GM19467 (cell line): ENCODE data around the gene GMCL1.
A peak's percentile ranks its signal among the peaks of the same experiment; 100 is the strongest.
"Not testable (repeated sequence)": the region's sequence is repeated elsewhere in the genome, so short reads cannot be mapped to it uniquely, and the experiment has no call there.

Experiments used
- ATAC-seq: cut with Tn5 transposase; IDR thresholded peaks from one replicate; pipeline ENCODE4 v1.9.1; 2021; ENCODE audit warnings: mild to moderate bottlenecking, moderate library complexity; ENCODE audit not compliant: unreplicated experiment

Gene GMCL1

GRCh38 chr2:69805887-69806286 lies 23.6 kb upstream of the GMCL1 start:
- no peak for ATAC-seq

DNA sequence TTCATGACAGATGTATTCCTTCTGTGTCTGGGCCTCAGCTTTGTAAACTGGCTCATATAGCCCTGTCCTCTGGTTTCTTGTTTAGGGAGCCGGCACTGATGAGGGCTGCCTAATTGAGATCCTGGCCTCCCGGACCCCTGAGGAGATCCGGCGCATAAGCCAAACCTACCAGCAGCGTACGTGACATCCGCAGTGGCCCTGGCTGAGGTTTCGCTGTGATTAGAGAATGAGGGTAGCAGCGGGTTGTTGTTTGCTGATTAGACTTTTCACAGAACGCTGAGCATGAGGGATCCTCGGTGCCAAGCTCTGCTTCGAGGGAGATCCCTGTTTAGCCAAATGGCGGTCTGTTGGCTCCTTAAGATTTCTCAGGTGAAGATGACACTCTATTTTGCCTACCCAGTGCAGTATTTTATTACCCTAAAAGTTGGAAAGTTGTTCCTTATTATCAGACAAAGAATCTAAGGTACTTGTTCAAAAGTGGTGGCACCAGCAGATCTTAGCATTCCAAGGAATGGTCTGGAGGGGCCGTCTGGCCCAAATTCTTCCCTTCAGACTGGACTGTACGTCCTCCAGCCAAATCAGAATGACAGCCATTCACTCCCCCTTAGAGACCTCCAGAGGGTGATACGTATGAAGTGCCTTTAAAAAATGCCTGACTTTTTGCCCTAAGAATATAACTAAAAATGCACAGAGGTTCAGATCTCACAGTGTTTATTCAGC lies 21.5 kb upstream of the GMCL1 start:
- ATAC-seq, result no peak

DNA sequence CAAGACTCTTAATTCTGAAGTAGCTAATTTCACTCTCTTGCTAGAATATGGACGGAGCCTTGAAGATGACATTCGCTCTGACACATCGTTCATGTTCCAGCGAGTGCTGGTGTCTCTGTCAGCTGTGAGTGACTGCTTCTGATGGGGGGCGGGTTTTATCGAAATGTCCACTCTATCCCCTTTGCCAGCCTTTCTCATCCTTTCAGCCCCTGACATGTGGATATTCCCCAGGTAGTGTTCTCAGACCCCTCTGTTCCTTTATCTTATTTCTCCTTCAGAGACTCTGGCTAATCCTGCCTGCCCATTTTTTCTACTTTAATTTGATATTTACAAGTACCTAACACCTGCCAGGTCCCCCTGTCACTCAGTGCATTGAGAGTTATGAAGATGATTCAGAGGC lies 18.9 kb upstream of the GMCL1 start:
- no peak for ATAC-seq

- ATAC-seq, result no peak
Observed at GRCh38 chr2:69811018-69811417, 18.4 kb upstream of the GMCL1 start.

- ATAC-seq, result no peak
Observed at GRCh38 chr2:69811591-69811990, 17.9 kb upstream of the GMCL1 start.

DNA sequence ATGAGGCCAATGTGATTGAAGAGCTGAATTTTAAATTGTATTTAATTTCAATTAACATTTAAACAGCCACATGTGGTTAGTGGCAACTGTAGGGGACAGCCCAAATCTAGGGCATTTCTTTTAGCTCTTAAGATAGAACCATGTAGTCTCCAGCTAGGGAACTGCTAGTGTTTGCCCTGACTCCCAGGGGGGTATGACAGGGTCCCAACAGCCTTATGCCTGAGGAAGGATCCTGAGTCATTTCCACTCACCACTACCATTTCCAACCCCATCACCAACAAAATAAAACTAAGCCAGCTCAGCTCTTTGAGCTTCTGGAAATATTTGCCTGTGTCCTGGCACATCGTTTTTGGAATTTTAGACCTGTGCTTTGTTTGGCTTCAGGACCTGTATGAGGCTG lies 13.7 kb upstream of the GMCL1 start:
- ATAC-seq, result no peak

DNA sequence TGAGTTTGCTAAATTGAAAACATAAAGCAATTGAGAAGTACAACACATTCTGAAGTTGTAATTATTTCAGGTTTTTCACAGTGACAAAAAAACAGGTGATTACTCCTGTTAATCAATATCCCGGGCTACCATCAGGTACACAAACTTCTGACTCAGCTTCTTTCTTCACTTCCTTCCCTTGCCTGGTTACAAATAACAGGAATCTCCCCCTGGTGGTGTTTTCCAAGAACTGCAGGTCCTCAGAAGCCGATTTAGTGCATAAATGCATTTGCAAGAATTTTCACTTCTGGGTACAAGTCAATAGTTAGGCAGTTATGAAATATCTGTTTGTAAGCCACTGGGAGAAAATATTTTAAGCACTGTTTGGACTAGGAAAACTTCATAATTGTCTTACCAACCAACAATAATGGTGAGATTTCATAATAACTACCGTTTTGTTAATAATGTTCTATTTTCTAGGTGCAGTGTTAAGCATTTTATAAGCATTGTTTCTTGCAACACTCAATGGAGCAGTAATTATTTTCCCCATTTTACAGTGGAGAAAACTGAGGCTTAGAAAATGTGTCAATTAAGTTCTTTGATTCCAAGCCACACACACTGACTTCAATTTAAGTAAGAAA lies 12.4 kb upstream of the GMCL1 start:
- ATAC-seq, result no peak

GRCh38 chr2:69817729-69818501 lies 11.5 kb upstream of the GMCL1 start:
- ATAC-seq, result no peak

- no peak for ATAC-seq
Observed at GRCh38 chr2:69827796-69828540, 1.5 kb upstream of the GMCL1 start.

- ATAC-seq, result no peak
Observed at GRCh38 chr2:69828938-69829255, 563 bp upstream of the GMCL1 start.

GRCh38 chr2:69830045-69830905 lies 815 bp downstream of the GMCL1 start:
- peak; percentile 18 for ATAC-seq

- ATAC-seq, result not testable (repeated sequence)
Observed at GRCh38 chr2:69830906-69831241, 1.4 kb downstream of the GMCL1 start.

DNA sequence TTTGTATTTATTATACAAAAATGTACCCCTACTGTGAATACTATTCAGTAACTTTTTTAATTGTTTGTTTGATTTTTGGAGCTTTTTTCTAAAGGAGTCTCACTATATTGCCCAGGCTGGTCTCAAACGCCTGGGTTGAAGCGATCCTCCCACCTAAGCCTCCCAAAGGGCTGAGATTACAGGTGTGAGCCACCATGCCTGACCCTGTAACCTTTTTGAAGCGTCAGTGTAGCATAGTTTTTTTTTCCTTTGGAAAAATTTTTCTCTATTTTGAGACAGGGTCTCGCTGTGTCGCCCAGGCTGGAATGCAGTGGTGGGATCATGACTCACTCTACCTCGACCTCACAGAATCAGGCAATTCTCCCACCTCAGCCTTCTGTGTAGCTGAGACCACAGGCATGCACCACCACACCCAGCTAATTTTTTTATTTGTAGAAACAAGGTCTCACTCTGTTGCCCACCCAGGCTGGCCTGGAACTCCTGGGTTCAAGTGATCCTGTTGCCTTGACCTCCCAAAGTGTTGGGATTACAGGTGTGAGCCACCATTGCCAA lies 2.0 kb downstream of the GMCL1 start:
- ATAC-seq, result no peak

GRCh38 chr2:69833752-69834151 lies 4.3 kb downstream of the GMCL1 start:
- ATAC-seq, result no peak

DNA sequence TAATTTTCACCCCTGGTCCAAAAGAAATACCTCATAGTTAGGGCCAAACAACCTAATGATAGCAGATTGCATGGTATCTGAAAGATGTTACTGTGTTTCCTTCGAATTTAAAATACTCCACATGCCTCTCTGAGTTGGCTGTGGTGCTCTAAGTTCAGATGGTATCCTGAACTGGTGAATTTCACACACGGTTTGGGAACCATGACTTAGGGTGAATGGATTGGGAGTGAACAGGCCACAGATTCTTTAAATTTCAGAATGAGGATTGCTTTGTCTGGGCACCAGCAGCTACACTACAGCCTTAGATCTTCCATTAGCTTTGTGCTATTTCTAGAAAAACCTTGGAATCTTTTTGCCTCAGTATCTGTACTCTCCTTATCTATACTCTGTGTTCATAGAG lies 6.2 kb downstream of the GMCL1 start:
- no peak for ATAC-seq

GRCh38 chr2:69836316-69836715 lies 6.9 kb downstream of the GMCL1 start:
- ATAC-seq, result no peak

DNA sequence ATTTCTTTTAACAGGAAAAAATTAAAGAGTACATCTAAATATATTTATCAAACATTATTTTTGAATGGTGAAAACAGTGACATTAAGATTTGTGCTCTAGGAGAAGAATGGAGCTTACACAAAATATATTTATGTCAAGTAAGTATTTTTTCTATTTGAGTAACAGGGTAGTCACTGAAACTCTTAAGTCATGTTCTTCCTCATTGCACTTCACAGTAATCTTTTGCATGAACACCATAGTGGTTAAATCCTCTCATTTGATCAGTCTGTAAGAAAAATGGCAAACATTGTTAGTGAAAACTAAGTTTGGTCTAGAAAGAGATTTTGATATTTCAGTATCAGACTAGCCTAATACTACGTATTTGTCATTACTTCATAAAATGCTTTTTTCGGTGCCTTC lies 8.1 kb downstream of the GMCL1 start:
- no peak for ATAC-seq

- ATAC-seq, result no peak
Observed at GRCh38 chr2:69843993-69844392, 14.5 kb downstream of the GMCL1 start.

DNA sequence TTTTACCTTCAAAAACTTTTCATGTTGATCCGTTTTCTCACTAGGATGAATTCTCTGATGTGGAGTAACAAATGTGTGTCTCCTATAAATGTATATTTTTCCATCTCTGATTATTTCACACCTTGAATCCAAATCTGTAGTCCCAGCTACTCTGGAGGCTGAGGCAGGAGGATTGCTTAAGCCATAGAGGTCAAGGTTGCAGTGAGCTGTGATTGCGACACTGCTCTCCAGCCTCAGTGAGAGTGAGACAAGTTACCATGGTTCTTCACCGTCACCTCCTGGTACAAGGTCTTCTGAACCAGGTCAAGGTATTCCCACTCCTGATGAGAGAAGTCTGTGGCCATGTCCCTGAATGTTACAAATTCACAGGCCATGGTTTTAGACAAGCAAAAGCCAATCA lies 15.1 kb downstream of the GMCL1 start:
- ATAC-seq, result no peak
